GM12878 (cell line): Measurements from ENCODE around the gene AIP.

ENCODE experiments used
- BHLHE40 ChIP-seq, 2 experiments: fragments of 450-650 bp in 1 of 2; IDR thresholded peaks; 2 replicates each; pipeline ENCODE4 v1.6.1; 2011 to 2017; ENCODE audit warnings: low read depth in 2 of 2, borderline replicate concordance in 1 of 2, improper control_type of control experiment in 1 of 2, low read length in 1 of 2, mild to moderate bottlenecking in 1 of 2
- CTCF ChIP-seq, 3 experiments: IDR thresholded peaks in 2 of 3; conservative IDR thresholded peaks in 1 of 3; 2 replicates each; pipeline ENCODE4 v1.5.1; 2011; ENCODE audit warnings: low read depth in 3 of 3, low read length in 3 of 3, mild to moderate bottlenecking in 3 of 3, control low read depth in 2 of 3, moderate library complexity in 2 of 3, inconsistent platforms in 1 of 3, mixed read lengths in 1 of 3; ENCODE audit not compliant: control insufficient read depth in 2 of 3, insufficient read depth in 1 of 3; ENCODE audit errors: extremely low read depth in 1 of 3
- FOXM1 ChIP-seq: IDR thresholded peaks from 2 replicates; pipeline ENCODE4 v1.6.1; 2012; ENCODE audit warnings: low read depth, mild to moderate bottlenecking, inconsistent platforms, low read length, moderate library complexity
- POLR2AphosphoS5 ChIP-seq: IDR thresholded peaks from 2 replicates; pipeline ENCODE4 v1.6.1; 2011; ENCODE audit warnings: mild to moderate bottlenecking, low read length, inconsistent platforms
- PRDM15 ChIP-seq: fragments of 450-650 bp; formaldehyde crosslinking; IDR thresholded peaks from 2 replicates; pipeline ENCODE4 v1.4.0; 2020; ENCODE audit warnings: mild to moderate bottlenecking, moderate library complexity
- REST ChIP-seq: IDR thresholded peaks from 2 replicates; pipeline ENCODE4 v1.6.1; 2012; ENCODE audit warnings: mild to moderate bottlenecking, low read depth, low read length
- SIN3A ChIP-seq: IDR thresholded peaks from 2 replicates; pipeline ENCODE4 v1.6.1; 2012; ENCODE audit warnings: low read depth, low read length, improper control_type of control experiment
- YY1 ChIP-seq: IDR thresholded peaks from 2 replicates; pipeline ENCODE4 v1.6.1; 2011; ENCODE audit warnings: low read depth, mild to moderate bottlenecking, low read length

- TF ChIP-seq SIN3A (no peak), CTCF (IDR thresholded peaks at IDR 0.05 in 2 of 3, conservative IDR thresholded peaks at IDR 0.05 in 1 of 3; ENCODE audit: control insufficient read depth in 2 of 3, extremely low read depth in 1 of 3, insufficient read depth in 1 of 3, low read depth in 3 of 3, low read length in 3 of 3) (no peak), FOXM1 (no peak), PRDM15 (CRISPR knock-in tag) (no peak), YY1 (no peak), POLR2AphosphoS5 (no peak), REST (no peak), BHLHE40 (IDR thresholded peaks at IDR 0.05; ENCODE audit: borderline replicate concordance in 1 of 2, low read depth in 2 of 2, low read length in 1 of 2) (no peak)
Measured at GRCh38 chr11:67441098-67441563, 41.7 kb upstream of the AIP start.
